GM18870 (cell line): ENCODE measurements around the gene LAIR2.

ENCODE experiments used
- ATAC-seq: cut with Tn5 transposase; IDR thresholded peaks from one replicate; pipeline ENCODE4 v1.9.1; 2021; ENCODE audit warnings: moderate library complexity; ENCODE audit not compliant: unreplicated experiment

The LAIR2 gene

DNA sequence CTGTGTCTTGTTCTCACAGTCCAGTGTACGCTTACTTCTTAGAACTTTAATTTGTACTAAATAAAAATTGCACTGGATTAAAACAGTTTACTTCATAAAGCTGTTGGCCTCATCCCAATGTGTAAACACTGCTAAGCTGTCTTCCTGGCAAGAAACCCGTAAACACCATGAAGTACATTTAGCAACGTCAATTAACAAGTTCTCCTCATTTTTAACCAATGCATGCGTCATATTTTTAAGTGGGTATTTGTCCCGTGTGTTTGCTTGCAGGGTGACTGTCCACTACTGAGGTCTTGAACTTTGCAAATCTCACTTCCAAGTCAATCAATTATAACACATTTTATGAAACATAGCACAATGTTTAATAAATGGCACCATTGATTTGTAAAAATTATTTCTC is 28.2 kb downstream of the LAIR2 start:
- no peak for ATAC-seq

DNA sequence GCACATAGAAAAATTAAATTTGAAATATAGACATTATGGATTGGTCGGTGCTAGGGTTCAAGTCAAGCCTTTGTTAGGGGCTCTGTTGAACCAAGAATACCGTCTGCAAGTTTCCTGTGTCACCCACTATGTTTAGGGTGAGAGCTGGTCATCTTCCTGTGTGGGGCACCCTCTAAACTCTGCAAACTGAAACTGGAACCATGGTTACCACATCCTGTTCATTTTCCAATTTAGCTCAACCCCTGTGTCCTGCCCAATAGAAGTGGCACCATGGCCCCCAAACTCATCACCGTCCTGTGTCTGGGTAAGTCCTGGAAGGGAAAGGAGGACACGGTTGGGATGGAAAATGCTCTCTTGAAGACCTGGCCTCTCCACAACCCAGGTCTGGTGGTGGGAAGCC is 29.9 kb downstream of the LAIR2 start:
- ATAC-seq: peak; percentile 72

DNA sequence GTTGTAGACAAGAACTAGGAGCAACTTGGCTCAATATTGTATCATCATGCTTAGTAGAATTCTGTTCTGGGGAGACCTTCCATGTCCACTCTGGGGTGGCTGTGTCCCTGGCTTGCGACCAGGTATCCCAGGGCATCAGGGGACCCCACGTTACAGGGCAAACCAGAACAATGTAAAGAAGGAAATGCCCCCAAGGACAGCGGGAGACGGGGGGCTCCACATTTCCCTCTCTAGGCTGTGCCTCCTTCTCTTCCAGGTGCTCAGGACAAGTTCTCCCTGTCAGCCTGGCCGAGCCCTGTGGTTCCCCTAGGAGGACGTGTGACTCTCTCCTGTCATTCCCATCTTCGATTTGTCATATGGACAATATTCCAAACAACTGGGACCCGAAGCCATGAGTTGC is 30.8 kb downstream of the LAIR2 start:
- no peak for ATAC-seq

GRCh38 chr19:54534156-54534555 is 31.5 kb downstream of the LAIR2 start:
- ATAC-seq: no peak

DNA sequence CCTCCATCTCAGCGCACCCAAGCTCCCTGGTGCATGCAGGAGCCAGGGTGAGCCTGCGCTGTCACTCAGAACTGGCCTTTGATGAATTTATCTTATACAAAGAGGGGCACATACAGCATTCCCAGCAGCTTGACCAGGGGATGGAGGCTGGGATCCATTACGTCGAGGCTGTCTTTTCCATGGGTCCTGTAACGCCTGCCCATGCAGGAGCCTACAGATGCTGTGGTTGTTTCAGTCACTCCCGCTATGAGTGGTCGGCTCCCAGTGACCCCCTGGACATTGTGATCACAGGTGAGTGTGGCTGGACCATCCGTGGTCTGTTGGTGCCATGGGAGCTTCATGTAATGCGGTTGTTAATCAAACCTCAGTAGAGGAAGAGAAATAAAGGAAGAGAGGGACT is 33.0 kb downstream of the LAIR2 start:
- ATAC-seq: no peak

DNA sequence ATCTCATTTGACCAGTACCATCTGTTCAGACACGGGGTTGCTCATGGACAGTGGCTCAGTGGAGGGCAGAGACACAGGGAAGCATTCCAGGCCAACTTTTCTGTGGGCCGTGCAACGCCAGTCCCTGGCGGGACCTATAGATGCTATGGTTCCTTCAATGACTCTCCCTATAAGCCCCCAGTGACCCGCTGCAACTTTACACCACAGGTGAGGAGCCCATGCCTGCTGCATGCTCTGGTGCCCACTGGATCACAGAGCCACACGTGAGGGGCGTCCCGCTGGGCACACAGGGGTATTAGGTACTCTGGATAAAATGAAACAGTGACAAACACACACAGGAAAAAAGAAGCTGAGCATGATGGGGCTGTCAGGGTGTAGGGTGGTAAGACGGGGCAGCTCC is 34.3 kb downstream of the LAIR2 start:
- ATAC-seq: no peak

DNA sequence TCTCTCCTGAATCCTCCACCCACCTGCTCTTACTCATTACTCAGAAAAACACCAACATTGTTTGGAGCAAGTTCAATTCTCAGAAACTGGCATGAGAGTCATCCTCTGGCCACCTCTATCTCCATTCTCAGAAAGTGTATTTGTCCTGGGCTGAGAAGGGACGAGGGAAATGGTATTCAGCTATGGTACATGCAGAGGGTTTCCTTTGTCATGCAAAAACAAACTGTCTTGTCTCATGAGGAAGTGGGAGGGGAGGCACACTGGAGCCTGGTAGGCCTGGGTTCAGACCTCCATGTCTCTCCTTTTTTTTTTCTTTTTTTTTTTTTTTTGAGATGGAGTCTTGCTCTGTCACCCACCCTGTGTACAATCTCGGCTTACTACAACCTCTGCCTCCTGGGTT is 39.1 kb downstream of the LAIR2 start:
- no peak for ATAC-seq

- no peak for ATAC-seq
Measured at GRCh38 chr19:54548806-54549205, 46.2 kb downstream of the LAIR2 start.

- ATAC-seq: no peak
Measured at GRCh38 chr19:54549224-54549623, 46.6 kb downstream of the LAIR2 start.

GRCh38 chr19:54551293-54551692 is 48.7 kb downstream of the LAIR2 start:
- no peak for ATAC-seq

DNA sequence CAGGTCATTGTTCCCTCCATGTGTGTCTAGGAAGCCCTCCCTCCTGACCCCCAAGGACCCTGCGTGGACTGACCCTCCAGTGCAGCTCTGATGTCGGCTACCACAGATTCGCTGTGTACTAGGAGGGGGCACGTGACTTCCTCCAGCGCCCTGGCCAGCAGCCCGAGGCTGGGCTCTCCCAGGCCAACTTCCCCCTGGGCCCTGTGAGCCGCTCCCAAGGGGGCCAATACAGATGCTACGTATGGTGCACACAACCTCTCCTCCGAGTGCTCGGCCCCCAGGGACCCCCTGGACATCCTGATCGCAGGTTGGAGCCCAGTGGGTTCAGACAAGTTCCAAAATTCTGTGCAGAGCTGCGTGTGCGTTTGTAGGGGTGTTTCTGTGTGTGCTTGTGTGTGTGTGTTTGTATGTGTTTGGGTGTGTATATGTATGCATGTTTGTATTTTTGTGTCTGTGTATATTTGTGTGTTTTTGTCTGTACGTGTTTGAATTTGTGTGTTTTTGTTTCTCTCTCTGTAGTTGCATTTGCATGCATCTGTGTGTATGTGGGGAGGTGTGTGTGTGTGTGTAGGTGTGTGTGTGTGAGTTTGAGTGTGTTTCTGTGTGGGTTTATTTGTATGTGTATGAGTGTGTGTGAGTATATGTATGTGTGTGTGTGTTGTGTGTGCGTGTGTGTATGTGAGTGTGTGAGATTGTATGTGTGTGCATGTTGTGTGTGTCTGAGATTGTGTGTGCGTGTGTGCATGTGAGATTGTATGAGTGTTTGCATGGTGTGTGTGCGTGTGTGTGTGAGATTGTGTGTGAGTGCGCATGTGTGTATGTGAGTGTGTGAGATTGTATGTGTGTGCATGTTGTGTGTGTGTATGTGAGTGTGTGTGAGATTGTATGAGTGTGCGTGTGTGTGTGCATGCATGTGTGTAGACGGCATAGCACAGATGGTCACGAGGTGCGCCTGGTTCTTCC is 49.6 kb downstream of the LAIR2 start:
- no peak for ATAC-seq

GRCh38 chr19:54552913-54553310 is 50.3 kb downstream of the LAIR2 start:
- ATAC-seq: no peak

GRCh38 chr19:54554006-54554405 is 51.4 kb downstream of the LAIR2 start:
- no peak for ATAC-seq

- ATAC-seq: no peak
Measured at GRCh38 chr19:54554896-54555295, 52.3 kb downstream of the LAIR2 start.

- ATAC-seq: no peak
Measured at GRCh38 chr19:54556194-54556593, 53.6 kb downstream of the LAIR2 start.

DNA sequence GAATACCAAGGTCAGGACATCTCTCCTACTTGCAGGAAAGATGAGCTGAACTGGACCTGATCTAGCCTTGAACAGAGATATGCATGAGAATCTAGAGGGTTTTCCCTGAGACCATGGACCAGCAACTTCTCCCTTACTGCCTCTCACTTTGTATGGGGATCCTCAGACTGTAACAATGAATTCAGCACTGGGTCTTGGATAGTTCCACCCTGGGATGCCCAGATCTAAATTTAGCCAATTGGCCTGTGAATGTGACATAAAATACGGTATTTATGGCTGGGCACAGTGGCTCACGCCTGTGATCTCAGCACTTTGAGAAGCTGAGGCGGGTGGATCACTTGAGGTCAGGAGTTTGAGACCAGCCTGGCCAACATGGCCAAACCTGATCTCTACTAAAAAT is 55.7 kb downstream of the LAIR2 start:
- ATAC-seq: no peak
